ENCODE data around the gene ISCA2. TPM values are rescaled to one million over a fixed set of nuclear protein-coding genes. Genes with fewer than 3 reads are reported as not detected.

The ISCA2 gene
- total RNA-seq, 1 donor from 2014 or later = 21.2 TPM

- Mint-ChIP-seq H3K36me3 (ENCODE audit: low read depth, unreplicated experiment) (peaks cover 29% of the 10 kb centered on the region), H3K9me3 (ENCODE audit: unreplicated experiment) (no peaks in the 10 kb centered on the region), H3K4me1 (ENCODE audit: low read depth, unreplicated experiment) (peaks cover 2% of the 10 kb centered on the region), H3K27ac (ENCODE audit: unreplicated experiment) (no peak overlapping the region), H3K4me3 (ENCODE audit: unreplicated experiment) (no peak overlapping the region), H3K27me3 (ENCODE audit: low read depth, unreplicated experiment) (no peaks in the 10 kb centered on the region)
- H3K79me2 ChIP-seq (ENCODE audit: insufficient read depth, low read length) = no peaks in the 10 kb centered on the region
- H3K9me3 ChIP-seq (ENCODE audit: insufficient read depth, low read depth, low read length) = no peaks in the 10 kb centered on the region
- no peak overlapping the region for H2AFZ ChIP-seq (ENCODE audit: low read depth, low read length)
- peaks cover 13% of the 10 kb centered on the region for H3K4me1 ChIP-seq (ENCODE audit: insufficient read depth, low read length)
- no peak for FAIRE-seq
- H3K36me3 ChIP-seq (ENCODE audit: insufficient read depth, low read length) = peaks cover 10% of the 10 kb centered on the region
- peak overlapping the region; percentile 31 for H3K9ac ChIP-seq (ENCODE audit: low read length)
- no peak overlapping the region for H3K27ac ChIP-seq (ENCODE audit: low read depth, low read length)
- TF ChIP-seq CTCF (IDR thresholded peaks at IDR 0.05; ENCODE audit: insufficient read depth, low read depth, low read length) (no peak), EZH2 (IDR thresholded peaks at IDR 0.05; ENCODE audit: insufficient read depth, low read length) (no peak)
- no peaks in the 10 kb centered on the region for H3K27me3 ChIP-seq (ENCODE audit: insufficient read depth, low read length)
- peak overlapping the region; percentile 40 for H3K4me2 ChIP-seq (ENCODE audit: low read length)
- no peak overlapping the region for H3K4me3 ChIP-seq (ENCODE audit: insufficient read depth, low read depth, low read length)
- no peaks in the 10 kb centered on the region for H4K20me1 ChIP-seq (ENCODE audit: insufficient read depth, low read length)
- DNase-seq (ENCODE audit: low read depth) = peak; percentile 82
Measured at GRCh38 chr14:74524076-74524811, 30.7 kb downstream of the ISCA2 start.

- no peaks in the 10 kb centered on the region for H3K27me3 ChIP-seq (ENCODE audit: insufficient read depth, low read length)
- H3K4me2 ChIP-seq (ENCODE audit: low read length) = peak overlapping the region; percentile 40
- Mint-ChIP-seq H3K36me3 (ENCODE audit: low read depth, unreplicated experiment) (peaks cover 35% of the 10 kb centered on the region), H3K4me3 (ENCODE audit: unreplicated experiment) (no peak overlapping the region), H3K9me3 (ENCODE audit: unreplicated experiment) (no peaks in the 10 kb centered on the region), H3K27me3 (ENCODE audit: low read depth, unreplicated experiment) (no peaks in the 10 kb centered on the region), H3K4me1 (ENCODE audit: low read depth, unreplicated experiment) (peaks cover 2% of the 10 kb centered on the region), H3K27ac (ENCODE audit: unreplicated experiment) (no peak overlapping the region)
- FAIRE-seq (no peak), DNase-seq (ENCODE audit: low read depth) (no peak)
- no peaks in the 10 kb centered on the region for H4K20me1 ChIP-seq (ENCODE audit: insufficient read depth, low read length)
- H3K9me3 ChIP-seq (ENCODE audit: insufficient read depth, low read depth, low read length) = no peaks in the 10 kb centered on the region
- H3K36me3 ChIP-seq (ENCODE audit: insufficient read depth, low read length) = peaks cover 10% of the 10 kb centered on the region
- H3K4me1 ChIP-seq (ENCODE audit: insufficient read depth, low read length) = peaks cover 13% of the 10 kb centered on the region
- TF ChIP-seq EZH2 (IDR thresholded peaks at IDR 0.05; ENCODE audit: insufficient read depth, low read length) (no peak), CTCF (IDR thresholded peaks at IDR 0.05; ENCODE audit: insufficient read depth, low read depth, low read length) (no peak)
- no peak overlapping the region for H2AFZ ChIP-seq (ENCODE audit: low read depth, low read length)
- H3K4me3 ChIP-seq (ENCODE audit: insufficient read depth, low read depth, low read length) = no peak overlapping the region
- peak overlapping the region; percentile 31 for H3K9ac ChIP-seq (ENCODE audit: low read length)
- no peaks in the 10 kb centered on the region for H3K79me2 ChIP-seq (ENCODE audit: insufficient read depth, low read length)
- H3K27ac ChIP-seq (ENCODE audit: low read depth, low read length) = no peak overlapping the region
Measured at GRCh38 chr14:74524812-74525135, 31.2 kb downstream of the ISCA2 start.

- Histone ChIP-seq H3K4me3 (ENCODE audit: insufficient read depth, low read depth, low read length) (no peak overlapping the region), H3K9ac (ENCODE audit: low read length) (no peak overlapping the region), H3K79me2 (ENCODE audit: insufficient read depth, low read length) (no peaks in the 10 kb centered on the region), H3K27me3 (ENCODE audit: insufficient read depth, low read length) (no peaks in the 10 kb centered on the region), H3K4me1 (ENCODE audit: insufficient read depth, low read length) (peaks cover 13% of the 10 kb centered on the region), H3K9me3 (ENCODE audit: insufficient read depth, low read depth, low read length) (no peaks in the 10 kb centered on the region), H4K20me1 (ENCODE audit: insufficient read depth, low read length) (no peaks in the 10 kb centered on the region), H3K4me2 (ENCODE audit: low read length) (no peak overlapping the region), H3K36me3 (ENCODE audit: insufficient read depth, low read length) (peaks cover 7% of the 10 kb centered on the region), H3K27ac (ENCODE audit: low read depth, low read length) (no peak overlapping the region), H2AFZ (ENCODE audit: low read depth, low read length) (no peak overlapping the region)
- no peak for FAIRE-seq
- peak; percentile 35 for DNase-seq (ENCODE audit: low read depth)
- no peaks in the 10 kb centered on the region for H3K27me3 Mint-ChIP-seq (ENCODE audit: low read depth, unreplicated experiment)
- H3K9me3 Mint-ChIP-seq (ENCODE audit: unreplicated experiment) = no peaks in the 10 kb centered on the region
- no peak overlapping the region for H3K27ac Mint-ChIP-seq (ENCODE audit: unreplicated experiment)
- TF ChIP-seq EZH2 (IDR thresholded peaks at IDR 0.05; ENCODE audit: insufficient read depth, low read length) = no peak
- TF ChIP-seq CTCF (IDR thresholded peaks at IDR 0.05; ENCODE audit: insufficient read depth, low read depth, low read length) = no peak
- peaks cover 36% of the 10 kb centered on the region for H3K36me3 Mint-ChIP-seq (ENCODE audit: low read depth, unreplicated experiment)
- H3K4me3 Mint-ChIP-seq (ENCODE audit: unreplicated experiment) = no peak overlapping the region
- peaks cover 2% of the 10 kb centered on the region for H3K4me1 Mint-ChIP-seq (ENCODE audit: low read depth, unreplicated experiment)
Measured at GRCh38 chr14:74525361-74525851, 31.8 kb downstream of the ISCA2 start.

Data from astrocyte (in vitro differentiated cells and primary cell).